Neural crest cell (in vitro differentiated cells): Measurements from ENCODE around the gene IGF2R. TPM values are rescaled to one million over a fixed set of nuclear protein-coding genes. Genes with fewer than 3 reads are reported as not detected.

ENCODE experiments used
- DNase-seq: peaks from one replicate; pipeline ENCODE4 v3.0.0; 2021; ENCODE audit warnings: low read depth, mixed read lengths, low spot score
- H3K27ac Mint-ChIP-seq: one replicate; pipeline ENCODE4 v1.8.0; 2021; ENCODE audit warnings: mild to moderate bottlenecking, mixed read lengths; ENCODE audit not compliant: unreplicated experiment
- H3K27me3 Mint-ChIP-seq: 2 replicates; pipeline ENCODE4 v1.8.0; 2021; ENCODE audit warnings: low read depth, mild to moderate bottlenecking, mixed read lengths
- H3K36me3 Mint-ChIP-seq: 2 replicates; pipeline ENCODE4 v1.8.0; 2021; ENCODE audit warnings: low read depth, mild to moderate bottlenecking, mixed read lengths
- H3K4me1 Mint-ChIP-seq: 2 replicates; pipeline ENCODE4 v1.8.0; 2021; ENCODE audit warnings: mixed read lengths
- H3K4me3 Mint-ChIP-seq: one replicate; pipeline ENCODE4 v1.8.0; 2021; ENCODE audit warnings: mild to moderate bottlenecking, mixed read lengths
- H3K9me3 Mint-ChIP-seq: 2 replicates; pipeline ENCODE4 v1.8.0; 2021; ENCODE audit warnings: mixed read lengths
- total RNA-seq: library from RNA; stranded (reverse); gene quantifications from 2 replicates; pipeline ENCODE4 v1.2.1, GENCODE V29; 2021
- TF ChIP-seq, protein P1 (sequence below): fragments of 200-600 bp; sonication (generic); conservative IDR thresholded peaks from 2 replicates; pipeline ENCODE4 v1.5.0; 2021; ENCODE audit warnings: antibody characterized with exemption, mild to moderate bottlenecking

The IGF2R gene
- total RNA-seq, 1 donor from 2014 or later, result 97.3 TPM

DNA sequence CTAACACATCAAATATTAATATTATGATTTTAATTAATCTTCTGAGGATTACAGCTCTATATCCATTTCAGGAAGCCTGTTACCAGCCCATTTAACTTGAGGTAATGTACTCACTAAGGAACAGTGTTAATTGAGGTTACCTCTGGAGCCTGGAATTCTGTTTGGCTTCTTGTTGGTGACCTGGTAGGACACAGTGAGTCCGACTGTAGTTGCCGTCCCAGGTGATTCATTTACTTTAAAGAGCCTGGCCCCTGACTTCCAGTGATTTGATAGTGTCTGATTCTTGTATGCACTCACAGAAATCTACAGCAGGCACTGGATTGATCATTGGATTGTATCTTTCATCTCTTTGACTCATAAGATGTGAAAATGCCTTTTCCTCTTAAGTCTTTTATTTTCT lies 34.0 kb downstream of the IGF2R start:
- H3K9me3 Mint-ChIP-seq, result no peaks in the 10 kb centered on the region
- no peak overlapping the region for H3K4me3 Mint-ChIP-seq
- H3K27ac Mint-ChIP-seq, result no peak overlapping the region
- no peak for DNase-seq
- no peaks in the 10 kb centered on the region for H3K27me3 Mint-ChIP-seq
- peaks cover 34% of the 10 kb centered on the region for H3K36me3 Mint-ChIP-seq
- TF ChIP-seq, protein P1, sequence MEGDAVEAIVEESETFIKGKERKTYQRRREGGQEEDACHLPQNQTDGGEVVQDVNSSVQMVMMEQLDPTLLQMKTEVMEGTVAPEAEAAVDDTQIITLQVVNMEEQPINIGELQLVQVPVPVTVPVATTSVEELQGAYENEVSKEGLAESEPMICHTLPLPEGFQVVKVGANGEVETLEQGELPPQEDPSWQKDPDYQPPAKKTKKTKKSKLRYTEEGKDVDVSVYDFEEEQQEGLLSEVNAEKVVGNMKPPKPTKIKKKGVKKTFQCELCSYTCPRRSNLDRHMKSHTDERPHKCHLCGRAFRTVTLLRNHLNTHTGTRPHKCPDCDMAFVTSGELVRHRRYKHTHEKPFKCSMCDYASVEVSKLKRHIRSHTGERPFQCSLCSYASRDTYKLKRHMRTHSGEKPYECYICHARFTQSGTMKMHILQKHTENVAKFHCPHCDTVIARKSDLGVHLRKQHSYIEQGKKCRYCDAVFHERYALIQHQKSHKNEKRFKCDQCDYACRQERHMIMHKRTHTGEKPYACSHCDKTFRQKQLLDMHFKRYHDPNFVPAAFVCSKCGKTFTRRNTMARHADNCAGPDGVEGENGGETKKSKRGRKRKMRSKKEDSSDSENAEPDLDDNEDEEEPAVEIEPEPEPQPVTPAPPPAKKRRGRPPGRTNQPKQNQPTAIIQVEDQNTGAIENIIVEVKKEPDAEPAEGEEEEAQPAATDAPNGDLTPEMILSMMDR, result no peak
- peaks cover 7% of the 10 kb centered on the region for H3K4me1 Mint-ChIP-seq

DNA sequence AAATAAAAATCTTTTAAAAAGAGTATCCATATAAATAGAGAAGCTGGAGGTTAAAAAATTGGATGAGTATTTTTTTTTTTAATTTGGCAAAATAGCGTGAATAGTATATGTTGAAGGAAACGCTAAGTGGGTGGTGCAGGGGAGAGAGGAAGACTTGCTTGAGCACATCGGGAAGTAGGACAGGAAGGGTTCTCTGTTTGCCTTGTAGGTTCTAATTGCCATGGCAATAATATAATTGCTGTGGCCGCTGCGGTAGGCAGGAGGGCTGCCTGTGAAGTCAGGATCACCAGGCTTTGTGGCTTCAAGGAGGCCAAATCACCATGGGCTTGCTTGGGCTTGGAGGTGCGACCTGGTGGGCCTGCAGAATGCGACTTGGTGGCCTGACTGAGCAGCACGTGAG lies 35.1 kb downstream of the IGF2R start:
- Mint-ChIP-seq H3K27ac (no peak overlapping the region), H3K9me3 (no peaks in the 10 kb centered on the region), H3K36me3 (peaks cover 31% of the 10 kb centered on the region), H3K4me3 (peak overlapping the region; percentile 3), H3K4me1 (peaks cover 7% of the 10 kb centered on the region), H3K27me3 (no peaks in the 10 kb centered on the region)
- DNase-seq, result no peak
- TF ChIP-seq, protein P1, result no peak

DNA sequence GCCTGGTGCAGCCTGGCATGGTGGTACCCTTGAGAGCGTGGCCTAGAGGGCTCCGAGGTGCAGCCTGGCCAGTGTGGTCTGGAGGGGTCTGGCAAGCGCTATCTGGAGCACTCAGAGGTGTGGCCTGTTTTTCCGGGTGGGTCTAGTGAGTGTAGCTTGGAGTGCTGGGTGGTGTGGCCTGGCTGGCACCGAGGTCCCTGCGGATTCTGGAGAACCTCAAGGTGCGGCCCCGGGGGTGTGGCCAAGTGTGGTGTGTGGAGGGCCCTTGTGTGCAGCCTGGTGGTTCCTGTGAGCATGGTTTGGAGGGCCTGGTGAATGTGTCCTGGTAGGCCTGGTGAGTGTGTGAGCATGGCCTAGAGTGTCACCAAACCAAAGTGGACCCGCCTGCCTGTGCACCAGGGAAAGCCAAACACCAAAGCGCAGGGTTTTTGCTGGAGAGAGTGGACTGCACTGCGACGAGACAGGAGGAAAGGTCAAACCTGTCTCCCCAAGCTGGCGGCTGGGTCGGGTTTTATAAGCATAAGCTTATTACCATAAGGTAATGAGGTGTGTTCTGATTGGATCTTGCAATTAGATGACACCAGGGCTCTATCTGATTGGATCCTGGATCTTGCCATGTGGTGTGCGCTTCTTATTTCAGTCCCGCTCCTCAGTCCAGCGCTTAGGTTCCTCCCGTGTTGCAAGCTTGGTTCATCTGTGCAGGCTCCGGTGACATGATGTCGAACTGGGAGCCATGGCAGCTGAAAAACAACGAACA lies 35.7 kb downstream of the IGF2R start:
- H3K27me3 Mint-ChIP-seq, result no peaks in the 10 kb centered on the region
- H3K9me3 Mint-ChIP-seq, result no peaks in the 10 kb centered on the region
- peaks cover 7% of the 10 kb centered on the region for H3K4me1 Mint-ChIP-seq
- DNase-seq, result no peak
- no peak overlapping the region for H3K27ac Mint-ChIP-seq
- peaks cover 30% of the 10 kb centered on the region for H3K36me3 Mint-ChIP-seq
- no peak overlapping the region for H3K4me3 Mint-ChIP-seq
- TF ChIP-seq, protein P1, result no peak

DNA sequence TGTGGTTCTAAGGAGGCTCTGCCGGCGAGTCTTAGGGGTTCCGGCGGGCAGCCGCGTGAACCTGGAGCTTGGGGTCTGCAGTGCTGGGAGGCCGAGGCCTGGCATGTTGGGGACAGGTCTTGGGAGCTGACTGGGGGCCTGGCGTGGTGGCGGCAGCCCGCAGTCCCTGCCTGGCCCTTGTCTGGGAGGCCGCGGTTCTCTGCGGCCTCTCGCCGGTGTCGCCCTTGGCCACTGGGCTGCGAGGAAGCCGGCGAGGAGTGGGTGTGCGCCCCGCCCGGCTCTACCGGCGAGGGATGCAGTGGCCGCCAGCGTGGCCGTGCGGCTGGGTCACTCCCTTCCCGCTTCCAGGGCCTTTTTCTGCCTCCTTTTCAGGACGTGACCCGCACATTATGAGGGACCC lies 36.3 kb downstream of the IGF2R start:
- no peak overlapping the region for H3K4me3 Mint-ChIP-seq
- no peak for DNase-seq
- H3K4me1 Mint-ChIP-seq, result peaks cover 7% of the 10 kb centered on the region
- H3K27ac Mint-ChIP-seq, result no peak overlapping the region
- no peaks in the 10 kb centered on the region for H3K9me3 Mint-ChIP-seq
- H3K27me3 Mint-ChIP-seq, result no peaks in the 10 kb centered on the region
- TF ChIP-seq, protein P1, result no peak
- H3K36me3 Mint-ChIP-seq, result peaks cover 26% of the 10 kb centered on the region

DNA sequence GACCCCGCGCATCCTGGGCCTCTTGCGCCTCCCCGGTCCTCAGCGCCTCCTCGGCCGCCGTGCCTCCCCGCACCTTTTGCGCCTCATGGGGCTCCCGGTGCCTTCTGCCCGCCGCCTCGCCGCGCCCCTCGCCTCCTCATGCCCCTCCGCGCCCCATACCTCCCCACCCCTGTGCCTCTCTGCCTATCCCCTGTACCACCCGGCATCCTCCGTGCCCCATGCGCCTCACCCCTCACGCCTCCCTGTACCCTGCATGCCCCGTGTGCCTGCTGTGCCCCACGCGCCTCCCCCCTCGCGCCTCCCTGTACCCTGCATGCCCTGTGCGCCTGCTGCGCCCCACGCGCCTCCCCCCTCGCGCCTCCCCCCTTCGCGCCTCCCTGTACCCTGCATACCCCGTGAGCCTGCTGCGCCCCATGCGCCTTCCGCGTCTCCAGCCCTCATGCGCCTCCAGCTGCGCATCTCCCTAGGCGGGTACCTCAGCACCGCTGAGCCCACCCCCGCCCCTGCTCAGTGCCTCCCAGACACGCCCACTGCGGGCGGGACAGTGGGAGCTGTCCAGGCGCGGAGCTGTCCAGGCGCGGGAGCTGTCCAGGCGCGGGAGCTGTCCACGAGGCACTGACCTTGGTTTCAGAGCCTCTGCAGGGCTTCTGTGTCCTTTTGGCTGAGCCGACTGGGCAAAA lies 37.1 kb downstream of the IGF2R start:
- Mint-ChIP-seq H3K4me3 (no peak overlapping the region), H3K4me1 (peaks cover 4% of the 10 kb centered on the region), H3K36me3 (peaks cover 26% of the 10 kb centered on the region), H3K9me3 (no peaks in the 10 kb centered on the region), H3K27ac (no peak overlapping the region), H3K27me3 (no peaks in the 10 kb centered on the region)
- TF ChIP-seq, protein P1, result no peak
- no peak for DNase-seq
